Suppressor macrophage (primary cell): ENCODE results near the gene EXOC1L.

Source experiments
- DNase-seq, 4 experiments: peaks; one replicate each; pipeline ENCODE4 v3.0.0-alpha.2; 2020 to 2022
- total RNA-seq, 17 experiments: gene quantifications; one replicate each; lab custom pipeline; 2026; ENCODE audit warnings: mixed read lengths in 6 of 17, inconsistent platforms in 3 of 17; lab: John Stamatoyannopoulos, UW

The EXOC1L gene
- 0 to 0.44 (median 0) reads per million in 17 experiments for total RNA-seq

- DNase-seq = peak in 3 of 4 experiments; percentile 1 to 4 (median 1)
Measured at GRCh38 chr4:55819634-55820033, at the start of gene EXOC1L. EXOC1L (plus strand) TSS chr4:55819790; CDS start chr4:55820027, 237 bp downstream.

GRCh38 chr4:55770662-55771061 is 48.9 kb upstream of the EXOC1L start:
- DNase-seq = no peak

GRCh38 chr4:55781341-55781740 is 38.2 kb upstream of the EXOC1L start:
- DNase-seq = no peak

- DNase-seq = no peak
Measured at GRCh38 chr4:55781812-55782211, 37.8 kb upstream of the EXOC1L start.

- no peak for DNase-seq
Measured at GRCh38 chr4:55783584-55783983, 36.0 kb upstream of the EXOC1L start.

GRCh38 chr4:55784747-55785146 is 34.8 kb upstream of the EXOC1L start:
- no peak for DNase-seq

GRCh38 chr4:55791666-55792065 is 27.9 kb upstream of the EXOC1L start:
- DNase-seq = no peak

GRCh38 chr4:55793479-55793878 is 26.1 kb upstream of the EXOC1L start:
- DNase-seq = no peak

- no peak for DNase-seq
Measured at GRCh38 chr4:55794053-55794452, 25.5 kb upstream of the EXOC1L start.

GRCh38 chr4:55795341-55795740 is 24.2 kb upstream of the EXOC1L start:
- no peak for DNase-seq

GRCh38 chr4:55801498-55801897 is 18.1 kb upstream of the EXOC1L start:
- DNase-seq = no peak

GRCh38 chr4:55807556-55807955 is 12.0 kb upstream of the EXOC1L start:
- DNase-seq = no peak

- DNase-seq = no peak
Measured at GRCh38 chr4:55808186-55808585, 11.4 kb upstream of the EXOC1L start.

- no peak for DNase-seq
Measured at GRCh38 chr4:55808632-55809031, 11.0 kb upstream of the EXOC1L start.

- no peak for DNase-seq
Measured at GRCh38 chr4:55817691-55818090, 1.9 kb upstream of the EXOC1L start.

GRCh38 chr4:55820279-55820678 is 689 bp downstream of the EXOC1L start:
- DNase-seq = no peak

GRCh38 chr4:55822329-55822728 is 2.7 kb downstream of the EXOC1L start:
- DNase-seq = no peak

GRCh38 chr4:55824865-55825264 is 5.3 kb downstream of the EXOC1L start:
- DNase-seq = no peak

- DNase-seq = no peak
Measured at GRCh38 chr4:55826986-55827385, 7.4 kb downstream of the EXOC1L start.

GRCh38 chr4:55827582-55827981 is 8.0 kb downstream of the EXOC1L start:
- no peak for DNase-seq

- DNase-seq = no peak
Measured at GRCh38 chr4:55830048-55830447, 10.5 kb downstream of the EXOC1L start.

GRCh38 chr4:55830716-55831115 is 11.1 kb downstream of the EXOC1L start:
- no peak for DNase-seq

GRCh38 chr4:55834086-55834795 is 14.7 kb downstream of the EXOC1L start:
- no peak for DNase-seq

GRCh38 chr4:55837903-55838302 is 18.3 kb downstream of the EXOC1L start:
- DNase-seq = no peak

GRCh38 chr4:55838356-55838755 is 18.8 kb downstream of the EXOC1L start:
- DNase-seq = no peak
